Measurements from ENCODE around the gene CACNA1I. TPM values are rescaled to one million over a fixed set of nuclear protein-coding genes. Genes with fewer than 3 reads are reported as not detected.

CACNA1I gene
- total RNA-seq, 1 donor from 2014 or later = 0.60 TPM

- Mint-ChIP-seq H3K4me3 (no peak overlapping the region), H3K4me1 (ENCODE audit: unreplicated experiment) (peaks cover 18% of the 10 kb centered on the region), H3K9me3 (no peaks in the 10 kb centered on the region), H3K36me3 (no peaks in the 10 kb centered on the region), H3K27ac (peak overlapping the region; percentile 39), H3K27me3 (peaks cover 29% of the 10 kb centered on the region)
- DNase-seq (ENCODE audit: extremely low spot score, unreplicated experiment) = no peak
- no peak for TF ChIP-seq CTCF (conservative IDR thresholded peaks at IDR 0.05)
These were observed 136.0 kb downstream of the CACNA1I start for GRCh38 chr22:39706376-39707140.

- H3K36me3 Mint-ChIP-seq = no peaks in the 10 kb centered on the region
- H3K27ac Mint-ChIP-seq = no peak overlapping the region
- no peaks in the 10 kb centered on the region for H3K9me3 Mint-ChIP-seq
- no peak for TF ChIP-seq CTCF (conservative IDR thresholded peaks at IDR 0.05)
- peaks cover 28% of the 10 kb centered on the region for H3K27me3 Mint-ChIP-seq
- no peak for DNase-seq (ENCODE audit: extremely low spot score, unreplicated experiment)
- H3K4me1 Mint-ChIP-seq (ENCODE audit: unreplicated experiment) = peaks cover 18% of the 10 kb centered on the region
- H3K4me3 Mint-ChIP-seq = no peak overlapping the region
These were observed 136.8 kb downstream of the CACNA1I start for GRCh38 chr22:39707351-39707750.

- H3K4me3 Mint-ChIP-seq = no peak overlapping the region
- no peak for TF ChIP-seq CTCF (conservative IDR thresholded peaks at IDR 0.05)
- no peak overlapping the region for H3K27ac Mint-ChIP-seq
- no peaks in the 10 kb centered on the region for H3K9me3 Mint-ChIP-seq
- no peak for DNase-seq (ENCODE audit: extremely low spot score, unreplicated experiment)
- no peaks in the 10 kb centered on the region for H3K36me3 Mint-ChIP-seq
- peaks cover 19% of the 10 kb centered on the region for H3K4me1 Mint-ChIP-seq (ENCODE audit: unreplicated experiment)
- H3K27me3 Mint-ChIP-seq = peaks cover 31% of the 10 kb centered on the region
These were observed 137.3 kb downstream of the CACNA1I start for GRCh38 chr22:39707816-39708215.

GRCh38 chr22:39710380-39711150 lies 140.0 kb downstream of the CACNA1I start:
- Mint-ChIP-seq H3K36me3 (no peaks in the 10 kb centered on the region), H3K4me3 (no peak overlapping the region), H3K9me3 (no peaks in the 10 kb centered on the region), H3K4me1 (ENCODE audit: unreplicated experiment) (peaks cover 14% of the 10 kb centered on the region), H3K27ac (no peak overlapping the region), H3K27me3 (peaks cover 39% of the 10 kb centered on the region)
- no peak for TF ChIP-seq CTCF (conservative IDR thresholded peaks at IDR 0.05)
- no peak for DNase-seq (ENCODE audit: extremely low spot score, unreplicated experiment)

GRCh38 chr22:39712081-39712480 lies 141.5 kb downstream of the CACNA1I start:
- TF ChIP-seq CTCF (conservative IDR thresholded peaks at IDR 0.05) = no peak
- Mint-ChIP-seq H3K36me3 (no peaks in the 10 kb centered on the region), H3K27me3 (peaks cover 46% of the 10 kb centered on the region), H3K4me3 (no peak overlapping the region), H3K27ac (no peak overlapping the region), H3K4me1 (ENCODE audit: unreplicated experiment) (peaks cover 10% of the 10 kb centered on the region), H3K9me3 (no peaks in the 10 kb centered on the region)
- no peak for DNase-seq (ENCODE audit: extremely low spot score, unreplicated experiment)
